ENCODE results near the gene TMEM52. TPM values are rescaled to one million over a fixed set of nuclear protein-coding genes. Genes with fewer than 3 reads are reported as not detected.

TMEM52 gene
- total and polyA plus RNA-seq, 4 donors, result 2.6 to 13.1 (median 3.0) TPM

- 86% methylated on average over 45 of the region's 45 CpGs for WGBS
- Histone ChIP-seq H3K27me3 (ENCODE audit: control insufficient read depth in 4 of 4, insufficient read depth in 4 of 4, low read length in 3 of 4) (no peaks in the 10 kb centered on the region), H3K27ac (ENCODE audit: low read depth in 1 of 2, low read length in 2 of 2) (no peak overlapping the region), H3K9me3 (ENCODE audit: control insufficient read depth in 4 of 4, low read length in 3 of 4) (no peaks in the 10 kb centered on the region), H3K4me3 (ENCODE audit: low read depth in 1 of 3, low read length in 3 of 3) (no peak overlapping the region), H3K4me1 (ENCODE audit: control insufficient read depth in 4 of 4, insufficient read depth in 4 of 4, low read length in 3 of 4) (peaks cover 10 to 29% (median 23%) of the 10 kb centered on the region in 4 donors), H3K9ac (ENCODE audit: low read depth in 1 of 2, low read length in 2 of 2) (no peak overlapping the region), H3K36me3 (ENCODE audit: control insufficient read depth in 4 of 4, insufficient read depth in 3 of 4, low read depth in 1 of 4, low read length in 3 of 4) (no peaks in the 10 kb centered on the region)
- no peak for DNase-seq (ENCODE audit: low spot score)
- TF ChIP-seq RXRA (IDR thresholded peaks at IDR 0.05) (no peak), HNF4G (IDR thresholded peaks at IDR 0.05) (no peak), REST (IDR thresholded peaks at IDR 0.05) (no peak), MAX (IDR thresholded peaks at IDR 0.05) (no peak), EGR1 (IDR thresholded peaks at IDR 0.05; ENCODE audit: low read depth in 2 of 2) (no peak), ATF3 (IDR thresholded peaks at IDR 0.05) (no peak), FOXA2 (IDR thresholded peaks at IDR 0.05) (no peak), JUND (IDR thresholded peaks at IDR 0.05) (no peak), NR2F2 (IDR thresholded peaks at IDR 0.05) (no peak), HNF4A (conservative IDR thresholded peaks at IDR 0.05) (no peak), CTCF (IDR thresholded peaks at IDR 0.05; ENCODE audit: low read depth, low read length, missing input control) (no peak)
- TF ChIP-seq, protein P1, sequence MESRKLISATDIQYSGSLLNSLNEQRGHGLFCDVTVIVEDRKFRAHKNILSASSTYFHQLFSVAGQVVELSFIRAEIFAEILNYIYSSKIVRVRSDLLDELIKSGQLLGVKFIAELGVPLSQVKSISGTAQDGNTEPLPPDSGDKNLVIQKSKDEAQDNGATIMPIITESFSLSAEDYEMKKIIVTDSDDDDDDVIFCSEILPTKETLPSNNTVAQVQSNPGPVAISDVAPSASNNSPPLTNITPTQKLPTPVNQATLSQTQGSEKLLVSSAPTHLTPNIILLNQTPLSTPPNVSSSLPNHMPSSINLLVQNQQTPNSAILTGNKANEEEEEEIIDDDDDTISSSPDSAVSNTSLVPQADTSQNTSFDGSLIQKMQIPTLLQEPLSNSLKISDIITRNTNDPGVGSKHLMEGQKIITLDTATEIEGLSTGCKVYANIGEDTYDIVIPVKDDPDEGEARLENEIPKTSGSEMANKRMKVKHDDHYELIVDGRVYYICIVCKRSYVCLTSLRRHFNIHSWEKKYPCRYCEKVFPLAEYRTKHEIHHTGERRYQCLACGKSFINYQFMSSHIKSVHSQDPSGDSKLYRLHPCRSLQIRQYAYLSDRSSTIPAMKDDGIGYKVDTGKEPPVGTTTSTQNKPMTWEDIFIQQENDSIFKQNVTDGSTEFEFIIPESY (IDR thresholded peaks at IDR 0.05), result no peak
Measured at GRCh38 chr1:1942753-1943656, 23.9 kb upstream of the TMEM52 start.
